Astrocyte of the spinal cord (primary cell): ENCODE results near the gene CCDC88C.

Experiments used
- DNase-seq: peaks from one replicate; pipeline ENCODE4 v3.0.0; 2011; ENCODE audit warnings: low read depth, low spot score
- H3K4me3 ChIP-seq: 2 replicates; pipeline ENCODE4 v1.5.1; 2011; ENCODE audit warnings: low read depth, mild to moderate bottlenecking, low read length, moderate library complexity
- CTCF ChIP-seq: IDR thresholded peaks from 2 replicates; pipeline ENCODE4 v1.5.1; 2012; ENCODE audit warnings: low read depth, mild to moderate bottlenecking, low read length, inconsistent platforms
- in situ Hi-C: cut with HindIII; loops from 2 replicates; pipeline ENCODE4 v1.10.0; 2017; ENCODE audit warnings: low sequenced_read_pairs

Gene CCDC88C

GRCh38 chr14:91311284-91311662, 106.3 kb downstream of the CCDC88C start:
- in situ Hi-C loops: no loop called here
- no peak for DNase-seq
- TF ChIP-seq CTCF: no peak

GRCh38 chr14:91310606-91311283, 106.9 kb downstream of the CCDC88C start:
- DNase-seq: no peak
- in situ Hi-C loops: no loop called here
- no peak overlapping the region for H3K4me3 ChIP-seq
- TF ChIP-seq CTCF: no peak

More at GRCh38 chr14:91311284-91311662, 106.3 kb downstream of the CCDC88C start:
- H3K4me3 ChIP-seq: no peak overlapping the region

GRCh38 chr14:91309756-91310280, 107.8 kb downstream of the CCDC88C start:
- DNase-seq: no peak
- TF ChIP-seq CTCF: no peak
- no peak overlapping the region for H3K4me3 ChIP-seq
- in situ Hi-C loops: no loop called here

- DNase-seq: no peak
- in situ Hi-C loops: no loop called here
- no peak overlapping the region for H3K4me3 ChIP-seq
- no peak for TF ChIP-seq CTCF
These were observed 109.3 kb downstream of the CCDC88C start for GRCh38 chr14:91308337-91308736.

GRCh38 chr14:91307652-91308051, 110.0 kb downstream of the CCDC88C start:
- in situ Hi-C loops: no loop called here
- no peak for DNase-seq
- TF ChIP-seq CTCF: no peak
- no peak overlapping the region for H3K4me3 ChIP-seq

- TF ChIP-seq CTCF: no peak
- no peak for DNase-seq
- in situ Hi-C loops: no loop called here
- no peak overlapping the region for H3K4me3 ChIP-seq
These were observed 110.6 kb downstream of the CCDC88C start for GRCh38 chr14:91307046-91307445.

GRCh38 chr14:91306547-91306946, 111.1 kb downstream of the CCDC88C start:
- in situ Hi-C loops: no loop called here
- H3K4me3 ChIP-seq: no peak overlapping the region
- no peak for TF ChIP-seq CTCF
- DNase-seq: no peak
